NCI-H2081 treated with DMSO at 0.1 percent for 48 hours (cell line): ENCODE data around the gene IGFLR1.
A peak's percentile ranks its signal among the peaks of the same experiment; 100 is the strongest.
"Not testable (repeated sequence)": the region's sequence is repeated elsewhere in the genome, so short reads cannot be mapped to it uniquely, and the experiment has no call there.

Experiments
- DNase-seq: peaks from one replicate; lab custom pipeline; 2025; lab: John Stamatoyannopoulos, UW

The IGFLR1 gene

GRCh38 chr19:35704218-35704617 is 38.0 kb downstream of the IGFLR1 start, which contains the start of gene ZBTB32:
Gene ZBTB32 (plus strand): TSS chr19:35704558. CDS start chr19:35714627, 10,069 bp downstream.
- DNase-seq, result no peak

GRCh38 chr19:35703343-35703742 is 38.9 kb downstream of the IGFLR1 start:
- DNase-seq, result no peak

GRCh38 chr19:35702223-35703012 is 39.8 kb downstream of the IGFLR1 start:
- peak; percentile 95 for DNase-seq

- DNase-seq, result no peak
Observed at GRCh38 chr19:35696835-35697234, 45.4 kb downstream of the IGFLR1 start.

GRCh38 chr19:35695895-35696422 is 46.3 kb downstream of the IGFLR1 start:
- DNase-seq, result no peak

GRCh38 chr19:35693835-35694599 is 48.2 kb downstream of the IGFLR1 start:
- peak; percentile 35 for DNase-seq

GRCh38 chr19:35693422-35693821 is 48.8 kb downstream of the IGFLR1 start:
- no peak for DNase-seq

- DNase-seq, result no peak
Observed at GRCh38 chr19:35692010-35692409, 50.2 kb downstream of the IGFLR1 start.

- not testable (repeated sequence) for DNase-seq
Observed at GRCh38 chr19:35691106-35691505, 51.1 kb downstream of the IGFLR1 start.

GRCh38 chr19:35689836-35690235 is 52.4 kb downstream of the IGFLR1 start:
- no peak for DNase-seq
